Activated CD4-positive, alpha-beta T cell treated with anti-CD3 and anti-CD28 coated beads, Interleukin-2, amount 50 U/mL, for 16 hours (primary cell): ENCODE measurements around the gene FOXI3.
"Not testable (repeated sequence)": the region's sequence is repeated elsewhere in the genome, so short reads cannot be mapped to it uniquely, and the experiment has no call there.

Experiments used
- DNase-seq: peaks from one replicate; pipeline ENCODE4 v3.0.0-alpha.2; 2020

Gene FOXI3

GRCh38 chr2:88437010-88437409, 15.5 kb downstream of the FOXI3 start:
- no peak for DNase-seq

- no peak for DNase-seq
These were observed 22.6 kb downstream of the FOXI3 start for GRCh38 chr2:88429929-88430328.

- DNase-seq: no peak
These were observed 28.8 kb downstream of the FOXI3 start for GRCh38 chr2:88423733-88424132.

GRCh38 chr2:88419051-88419450, 33.4 kb downstream of the FOXI3 start:
- DNase-seq: not testable (repeated sequence)

- no peak for DNase-seq
These were observed 36.4 kb downstream of the FOXI3 start for GRCh38 chr2:88416016-88416663.

- not testable (repeated sequence) for DNase-seq
These were observed 43.6 kb downstream of the FOXI3 start for GRCh38 chr2:88408870-88409269.

GRCh38 chr2:88400037-88400767, 52.3 kb downstream of the FOXI3 start:
- DNase-seq: no peak

- no peak for DNase-seq
These were observed 54.3 kb downstream of the FOXI3 start for GRCh38 chr2:88398180-88398579.
